Kidney capillary endothelial cell (primary cell): ENCODE data around the gene NANOS1.

Experiments used
- DNase-seq: peaks from one replicate; pipeline ENCODE4 v3.0.0-alpha.2; 2018; ENCODE audit warnings: low spot score

The NANOS1 gene

GRCh38 chr10:119029613-119030420 lies at the start of gene NANOS1:
Gene NANOS1 (plus strand): TSS chr10:119029714. CDS start chr10:119029802, 88 bp downstream.
- no peak for DNase-seq

- no peak for DNase-seq
These were observed 49.2 kb upstream of the NANOS1 start for GRCh38 chr10:118980135-118980865.

GRCh38 chr10:118980870-118981269 lies 48.6 kb upstream of the NANOS1 start:
- DNase-seq: no peak

- no peak for DNase-seq
These were observed 47.6 kb upstream of the NANOS1 start for GRCh38 chr10:118981946-118982345.

- DNase-seq: no peak
These were observed 47.1 kb upstream of the NANOS1 start for GRCh38 chr10:118982366-118982765.

GRCh38 chr10:118983263-118983662 lies 46.3 kb upstream of the NANOS1 start:
- no peak for DNase-seq

GRCh38 chr10:118985576-118985975 lies 43.9 kb upstream of the NANOS1 start:
- DNase-seq: no peak

- no peak for DNase-seq
These were observed 42.4 kb upstream of the NANOS1 start for GRCh38 chr10:118986815-118987790.

GRCh38 chr10:118990326-118990725 lies 39.2 kb upstream of the NANOS1 start:
- DNase-seq: no peak

GRCh38 chr10:118992496-118992895 lies 37.0 kb upstream of the NANOS1 start:
- DNase-seq: no peak

GRCh38 chr10:118993214-118993613 lies 36.3 kb upstream of the NANOS1 start:
- DNase-seq: no peak

GRCh38 chr10:118994321-118994720 lies 35.2 kb upstream of the NANOS1 start:
- no peak for DNase-seq

- no peak for DNase-seq
These were observed 33.8 kb upstream of the NANOS1 start for GRCh38 chr10:118995739-118996138.

GRCh38 chr10:118997379-118997778 lies 32.1 kb upstream of the NANOS1 start:
- no peak for DNase-seq

- no peak for DNase-seq
These were observed 31.3 kb upstream of the NANOS1 start for GRCh38 chr10:118998183-118998582.

GRCh38 chr10:119001717-119002500 lies 27.6 kb upstream of the NANOS1 start:
- no peak for DNase-seq

GRCh38 chr10:119003572-119004289 lies 25.8 kb upstream of the NANOS1 start:
- DNase-seq: no peak

- no peak for DNase-seq
These were observed 24.0 kb upstream of the NANOS1 start for GRCh38 chr10:119005362-119006043.

- no peak for DNase-seq
These were observed 22.9 kb upstream of the NANOS1 start for GRCh38 chr10:119006451-119007210.
